HL-60 (cell line): ENCODE results near the gene CAV2.

Experiments
- DNase-seq, 2 experiments: peaks; one replicate each; pipeline ENCODE4 v3.0.0-alpha.2; 2010 to 2020; ENCODE audit warnings: low read depth in 1 of 2, low spot score in 1 of 2
- H3K27ac ChIP-seq: fragments of 250-450 bp; sonication (Bioruptor Pico); replicated peaks from 2 replicates; pipeline ENCODE4 v1.5.1; 2020; ENCODE audit warnings: mild to moderate bottlenecking, moderate library complexity
- H3K27me3 ChIP-seq: fragments of 250-450 bp; sonication (Bioruptor Pico); 2 replicates; pipeline ENCODE4 v1.5.1; 2021; ENCODE audit warnings: mild to moderate bottlenecking, moderate library complexity; ENCODE audit not compliant: insufficient read depth, poor library complexity, severe bottlenecking
- H3K4me3 ChIP-seq: replicated peaks from 2 replicates; pipeline ENCODE4 v1.5.1; 2011; ENCODE audit warnings: mild to moderate bottlenecking, control low read depth, low read length; ENCODE audit not compliant: insufficient read depth
- CTCF ChIP-seq: IDR thresholded peaks from one replicate; pipeline ENCODE4 v1.5.1; 2011; ENCODE audit warnings: low read length, control low read depth, inconsistent platforms; ENCODE audit not compliant: insufficient read depth
- GABPA ChIP-seq: IDR thresholded peaks from 2 replicates; pipeline ENCODE4 v1.6.1; 2012; ENCODE audit warnings: low read depth
- POLR2AphosphoS5 ChIP-seq: IDR thresholded peaks from 2 replicates; pipeline ENCODE4 v1.6.1; 2012; ENCODE audit warnings: low read depth
- REST ChIP-seq: IDR thresholded peaks from 2 replicates; pipeline ENCODE4 v1.6.1; 2012; ENCODE audit warnings: low read depth; ENCODE audit not compliant: insufficient replicate concordance
- SPI1 ChIP-seq: IDR thresholded peaks from 2 replicates; pipeline ENCODE4 v1.6.1; 2012; ENCODE audit warnings: low read depth, mild to moderate bottlenecking, borderline replicate concordance

Gene CAV2

GRCh38 chr7:116532102-116532688 lies 32.7 kb downstream of the CAV2 start:
- H3K27ac ChIP-seq: no peak overlapping the region
- no peak for DNase-seq
- no peak for TF ChIP-seq SPI1
- TF ChIP-seq POLR2AphosphoS5: no peak
- no peak for TF ChIP-seq GABPA
- no peak for TF ChIP-seq REST
- no peak for TF ChIP-seq CTCF
- H3K4me3 ChIP-seq: no peak overlapping the region
- H3K27me3 ChIP-seq: peaks cover 7% of the 10 kb centered on the region

- Histone ChIP-seq H3K4me3 (no peak overlapping the region), H3K27ac (no peak overlapping the region), H3K27me3 (peaks cover 2% of the 10 kb centered on the region)
- TF ChIP-seq GABPA (no peak), POLR2AphosphoS5 (no peak), CTCF (no peak), SPI1 (no peak), REST (no peak)
- DNase-seq: no peak
Observed at GRCh38 chr7:116534790-116535189, 35.3 kb downstream of the CAV2 start.

- Histone ChIP-seq H3K27ac (no peak overlapping the region), H3K4me3 (no peak overlapping the region), H3K27me3 (peaks cover 1% of the 10 kb centered on the region)
- no peak for DNase-seq
- TF ChIP-seq POLR2AphosphoS5: no peak
- no peak for TF ChIP-seq GABPA
- no peak for TF ChIP-seq CTCF
- no peak for TF ChIP-seq REST
- no peak for TF ChIP-seq SPI1
Observed at GRCh38 chr7:116535416-116535815, 35.9 kb downstream of the CAV2 start.
